Mesenteric fat pad (tissue), 1 donor: ENCODE measurements around the gene CFAP99. TPM values are rescaled to one million over a fixed set of nuclear protein-coding genes. Genes with fewer than 3 reads are reported as not detected.
A peak's percentile ranks its signal among the peaks of the same experiment; 100 is the strongest.
"Not testable (repeated sequence)": the region's sequence is repeated elsewhere in the genome, so short reads cannot be mapped to it uniquely, and the experiment has no call there.

ENCODE experiments used
- DNase-seq: peaks from one replicate; pipeline ENCODE4 v3.0.0-alpha.2; 2020; ENCODE audit warnings: low spot score
- long read RNA-seq: library from polyadenylated mRNA; unstranded; transcript quantifications from one replicate; pipeline ENCODE4 v2.0.0, GENCODE V29; 2020
- total RNA-seq: library from RNA; stranded (reverse); fragmentation: NEBNext Ultra II Directional; extraction: Animal tissue kit (Norgen Biotek cat#: 25700); gene quantifications from one replicate; pipeline ENCODE4 v1.2.1, GENCODE V29; 2021
- donor health status: DM: yes; HTN: yes; CAD: no.

The CFAP99 gene
- total RNA-seq = not detected
- long read RNA-seq, partial matches to known transcripts = 0 of 1 reads
- long read RNA-seq, other reads (novel, unspliced or antisense) = 1 of 1 reads

DNA sequence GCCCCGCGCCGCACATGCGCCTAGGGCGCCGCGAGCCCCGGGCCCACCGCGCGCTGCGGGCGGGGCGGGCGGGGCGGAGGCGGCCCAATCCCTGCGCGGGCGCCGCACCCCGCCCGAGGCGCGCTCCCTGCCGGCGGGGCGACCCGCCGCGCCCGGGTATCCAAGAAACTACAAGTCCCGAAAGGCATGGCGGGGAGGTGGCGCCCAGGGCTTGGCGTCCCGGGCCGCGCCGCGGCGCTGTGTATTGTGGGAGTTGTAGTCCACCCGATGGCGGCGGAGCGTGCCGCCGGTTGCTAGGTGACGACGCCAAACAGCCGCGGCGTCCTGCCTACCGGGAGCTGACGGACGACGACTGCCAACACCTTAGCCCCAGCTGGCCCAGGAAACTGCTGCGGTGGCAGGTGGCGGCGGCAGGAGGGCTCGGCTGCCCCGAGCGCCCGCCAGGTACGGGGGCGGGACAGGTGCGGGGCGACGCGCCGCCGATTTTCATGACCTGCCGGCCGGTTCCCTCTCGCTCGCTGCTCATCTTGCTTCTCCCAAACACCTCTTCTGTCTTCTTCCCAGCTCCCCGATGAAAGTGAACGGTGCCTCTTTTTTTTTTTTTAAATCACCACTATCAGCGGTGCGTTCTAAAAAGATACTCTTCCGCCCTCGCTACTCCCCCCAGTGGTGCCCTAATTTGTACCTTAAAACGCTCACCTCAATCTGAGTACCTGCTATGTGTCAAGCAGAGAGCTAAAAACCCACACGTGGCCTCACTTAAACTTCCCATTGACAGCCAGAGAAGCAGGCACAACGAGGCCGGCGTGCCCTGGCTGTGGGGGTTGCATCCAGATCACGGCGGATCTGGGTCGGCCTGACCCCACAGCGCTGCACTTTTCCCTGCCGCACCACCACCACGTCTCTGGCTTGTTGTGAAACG lies at the start of gene CFAP99:
CFAP99 (plus strand) TSS at position 306 of the 922 bp plus-strand sequence.
- peak; percentile 100 for DNase-seq

GRCh38 chr4:2370597-2371320 lies 48.0 kb upstream of the CFAP99 start:
- no peak for DNase-seq

GRCh38 chr4:2371765-2372487 lies 46.8 kb upstream of the CFAP99 start:
- no peak for DNase-seq

DNA sequence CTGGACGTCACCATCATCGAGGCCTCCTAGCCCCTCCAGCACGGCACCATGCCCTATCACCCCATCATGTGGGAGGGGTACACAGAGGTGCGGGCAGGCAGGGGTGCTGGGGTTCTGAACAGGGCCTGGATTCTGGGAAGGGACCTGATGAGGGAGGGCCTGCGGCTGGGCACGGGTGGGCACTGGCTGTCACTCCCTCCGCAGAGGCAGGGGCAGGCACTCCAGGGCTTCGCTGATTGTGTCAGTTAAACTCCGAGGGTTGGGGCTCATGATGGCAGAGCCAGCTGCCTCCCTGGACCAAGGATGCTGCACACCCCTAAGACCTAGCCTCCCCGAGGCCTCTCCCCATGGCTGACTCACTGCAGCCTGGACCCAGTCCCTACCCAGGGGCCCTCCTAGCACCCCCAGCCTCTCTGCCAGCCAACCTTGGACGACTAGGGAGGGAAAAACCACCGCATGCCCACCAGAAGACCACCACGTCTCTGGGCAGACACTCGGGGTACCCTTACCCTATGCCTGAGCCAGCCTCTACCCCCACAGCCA lies 46.2 kb upstream of the CFAP99 start:
- DNase-seq = no peak

- no peak for DNase-seq
Observed at GRCh38 chr4:2373532-2373931, 45.2 kb upstream of the CFAP99 start.

DNA sequence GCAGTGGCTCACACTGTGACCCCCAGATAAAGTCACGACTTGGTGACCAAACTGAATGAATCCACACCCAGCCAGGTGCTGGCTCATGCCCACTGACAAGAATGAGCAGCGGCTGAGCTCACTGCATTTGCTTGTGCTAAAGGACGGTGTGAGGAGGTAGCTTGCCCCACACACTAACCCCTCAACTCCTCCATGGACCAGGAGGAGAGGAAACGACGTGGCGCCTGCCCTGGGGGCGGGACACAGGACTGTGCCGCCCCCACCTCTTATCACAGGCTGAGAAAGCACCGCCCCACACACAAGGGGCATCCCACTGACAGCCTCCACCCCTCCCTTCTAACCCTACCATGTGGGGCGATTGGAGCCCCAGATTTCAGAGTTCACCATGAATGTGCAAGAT lies 43.3 kb upstream of the CFAP99 start:
- no peak for DNase-seq

DNA sequence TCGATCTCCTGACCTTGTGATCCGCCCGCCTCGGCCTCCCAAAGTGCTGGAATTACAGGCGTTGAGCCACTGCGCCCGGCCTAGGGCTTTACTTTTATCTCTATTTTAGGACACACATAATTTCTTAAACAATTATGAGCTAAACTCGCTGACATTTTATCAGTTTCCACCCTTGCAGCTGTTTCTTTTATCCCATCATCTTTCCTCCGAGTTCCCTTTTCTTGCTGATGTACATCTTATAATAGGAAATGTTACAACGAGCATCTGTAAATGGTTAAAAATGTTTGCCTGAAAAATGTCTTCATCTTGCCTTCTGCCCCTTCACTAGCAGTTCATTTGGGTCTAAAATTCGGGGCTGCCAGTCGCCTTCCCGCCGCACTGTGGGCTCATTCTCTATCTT lies 41.5 kb upstream of the CFAP99 start:
- DNase-seq = no peak

GRCh38 chr4:2378401-2378800 lies 40.4 kb upstream of the CFAP99 start:
- DNase-seq = no peak

DNA sequence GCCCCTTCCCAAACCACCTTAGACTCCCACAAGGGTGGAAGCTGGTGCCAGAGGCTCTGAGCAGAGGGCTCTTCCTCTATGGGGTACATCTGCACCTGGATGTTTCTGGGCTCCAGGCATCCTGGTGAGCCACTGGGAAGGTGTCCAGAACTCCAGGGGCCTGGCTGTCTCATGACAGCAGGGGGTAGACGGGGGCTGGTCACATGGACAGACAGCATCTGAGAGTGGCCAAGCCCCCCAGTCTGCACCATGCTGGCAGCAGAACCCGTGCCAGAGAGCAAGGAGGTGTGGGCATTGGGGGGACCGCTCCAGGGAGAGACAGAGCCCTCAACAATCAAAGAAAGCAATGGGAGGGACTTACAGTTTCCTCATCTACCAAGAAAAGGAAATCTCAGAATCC lies 39.9 kb upstream of the CFAP99 start:
- DNase-seq = no peak

GRCh38 chr4:2380589-2380988 lies 38.2 kb upstream of the CFAP99 start:
- not testable (repeated sequence) for DNase-seq

GRCh38 chr4:2382769-2383202 lies 36.0 kb upstream of the CFAP99 start:
- DNase-seq = not testable (repeated sequence)

- not testable (repeated sequence) for DNase-seq
Observed at GRCh38 chr4:2383220-2383631, 35.5 kb upstream of the CFAP99 start.

DNA sequence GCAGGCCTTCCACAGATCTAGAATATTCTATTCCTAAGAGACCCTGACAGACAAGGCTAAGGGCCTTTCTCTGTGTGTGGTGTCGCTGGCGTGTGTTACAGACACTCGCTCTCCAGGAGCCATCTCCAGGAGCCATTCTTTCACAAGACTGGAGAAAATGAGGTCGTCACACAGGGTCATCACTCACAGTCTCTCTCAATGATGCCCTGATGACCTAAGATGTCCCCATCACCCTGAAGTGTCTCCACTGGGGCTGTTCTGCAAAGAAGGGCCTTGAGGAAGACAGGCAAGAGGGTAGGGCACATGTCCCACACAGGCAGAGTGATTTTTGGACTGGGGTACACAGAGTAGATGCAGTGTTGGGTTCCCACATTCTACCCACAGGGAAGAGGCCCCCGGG lies 35.0 kb upstream of the CFAP99 start:
- DNase-seq = no peak

DNA sequence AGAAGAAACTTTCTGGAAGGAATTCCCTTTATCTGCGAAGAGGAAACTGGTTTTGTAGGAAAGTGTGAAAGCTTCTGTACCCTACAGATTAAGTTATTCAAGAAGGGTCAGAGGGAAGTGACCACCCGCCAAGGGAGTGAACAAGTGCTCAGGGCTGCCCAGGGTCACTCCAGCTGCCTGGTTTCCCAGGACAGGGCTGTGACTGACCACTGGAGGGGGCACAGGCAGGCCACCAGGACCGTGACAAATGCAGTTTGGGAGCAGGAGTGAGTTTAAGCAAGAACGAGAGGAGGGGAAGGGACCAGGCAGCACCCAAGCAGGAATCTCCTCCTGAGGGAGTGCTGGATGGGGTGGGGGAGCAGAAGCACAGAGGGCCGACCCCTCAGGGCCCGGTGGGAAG lies 34.5 kb upstream of the CFAP99 start:
- DNase-seq = no peak

DNA sequence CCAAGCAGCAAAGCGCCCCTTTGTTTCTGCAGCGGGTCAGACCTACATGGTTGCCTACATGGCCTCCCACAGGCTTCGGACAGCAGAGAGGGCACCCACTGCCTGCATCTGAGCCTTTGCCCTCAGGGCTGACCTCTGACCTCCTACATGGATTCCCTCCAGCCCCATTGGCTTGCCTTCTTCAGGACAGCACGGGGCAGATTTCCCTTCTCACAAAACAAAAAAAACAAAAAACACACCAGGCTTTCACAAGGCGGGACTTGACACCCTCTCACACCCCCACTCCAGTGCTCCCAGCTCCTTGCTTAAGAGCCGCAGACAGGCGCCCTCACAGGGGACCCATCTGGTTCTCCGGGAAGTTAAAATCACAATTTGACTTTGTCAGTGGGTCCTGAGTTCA lies 33.2 kb upstream of the CFAP99 start:
- no peak for DNase-seq

- DNase-seq = no peak
Observed at GRCh38 chr4:2386717-2387116, 32.0 kb upstream of the CFAP99 start.

- DNase-seq = no peak
Observed at GRCh38 chr4:2387218-2387617, 31.5 kb upstream of the CFAP99 start.

DNA sequence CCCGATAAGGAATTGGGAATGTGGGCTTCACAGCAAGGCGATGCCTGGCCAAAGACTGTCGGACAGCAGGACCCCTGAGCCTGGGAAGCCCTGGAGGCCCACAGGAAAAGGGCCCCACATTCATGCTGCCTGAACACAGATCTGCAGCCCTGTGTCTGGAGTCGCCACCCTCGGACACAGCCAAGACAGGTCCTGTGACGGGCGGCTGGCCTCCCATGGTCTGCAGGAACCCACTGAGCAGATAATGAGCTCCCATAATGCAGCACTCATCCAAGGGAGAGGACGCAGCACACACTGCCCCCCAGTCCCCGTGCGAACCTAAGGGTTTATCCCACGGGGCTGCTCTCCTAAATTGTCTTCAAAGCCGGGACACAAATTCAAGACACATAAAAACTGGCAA lies 30.9 kb upstream of the CFAP99 start:
- no peak for DNase-seq

GRCh38 chr4:2388429-2389182 lies 30.1 kb upstream of the CFAP99 start:
- DNase-seq = no peak

GRCh38 chr4:2389691-2390090 lies 29.1 kb upstream of the CFAP99 start:
- DNase-seq = no peak

DNA sequence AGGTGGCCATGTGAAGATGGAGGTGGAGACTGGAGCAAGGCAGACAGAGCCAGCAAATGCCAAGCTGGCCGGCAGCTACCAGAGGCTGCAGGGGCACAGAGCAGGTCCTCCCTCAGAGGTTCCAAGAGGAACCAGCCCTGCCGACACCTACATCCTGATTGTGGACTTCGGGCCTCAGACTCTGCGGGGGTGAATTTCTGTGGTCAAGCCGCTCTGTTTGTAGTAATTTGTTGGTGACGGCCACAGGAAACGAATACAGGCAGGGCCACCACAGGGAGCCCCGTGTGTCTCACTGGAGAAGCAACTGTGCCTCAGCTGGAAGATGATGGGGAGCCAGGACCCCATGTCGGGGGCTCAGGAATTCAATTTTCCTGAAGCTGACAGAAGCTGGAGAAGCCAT lies 28.6 kb upstream of the CFAP99 start:
- no peak for DNase-seq
